Activated naive CD8-positive, alpha-beta T cell treated with anti-CD3 and anti-CD28 coated beads, Interleukin-2, amount 10 ng/mL, durations not matched to agents 7 days and 5 days (primary cell): Measurements from ENCODE around the gene ATP11A. TPM values are rescaled to one million over a fixed set of nuclear protein-coding genes. Genes with fewer than 3 reads are reported as not detected.

Experiments
- ATAC-seq: fragments of 150-1000 bp; cut with Tn5 transposase; one replicate; pipeline ENCODE4 v1.10.0; 2021; ENCODE audit warnings: low read depth, moderate library complexity
- POLR2A ChIA-PET: fragments of 350-600 bp; sonication (Branson Sonifier 250); formaldehyde crosslinking; loops from one replicate; lab custom pipeline; 2021; ENCODE audit warnings: antibody characterized with exemption; lab: Charles Lee
- DNase-seq: peaks from one replicate; pipeline ENCODE4 v3.0.0; 2021
- H3K27ac Mint-ChIP-seq: one replicate; pipeline ENCODE4 v1.8.0; 2022; ENCODE audit warnings: mild to moderate bottlenecking, mixed read lengths
- H3K27me3 Mint-ChIP-seq: one replicate; pipeline ENCODE4 v1.8.0; 2022; ENCODE audit warnings: mild to moderate bottlenecking, moderate library complexity, mixed read lengths
- H3K36me3 Mint-ChIP-seq: one replicate; pipeline ENCODE4 v1.8.0; 2021; ENCODE audit warnings: mild to moderate bottlenecking, mixed read lengths
- H3K4me1 Mint-ChIP-seq: one replicate; pipeline ENCODE4 v1.8.0; 2021; ENCODE audit warnings: mixed read lengths
- H3K4me3 Mint-ChIP-seq: one replicate; pipeline ENCODE4 v1.8.0; 2022; ENCODE audit warnings: mild to moderate bottlenecking, moderate library complexity, mixed read lengths
- H3K9me3 Mint-ChIP-seq: one replicate; pipeline ENCODE4 v1.8.0; 2021; ENCODE audit warnings: mixed read lengths
- total RNA-seq, 2 experiments: library from RNA; stranded (reverse); gene quantifications; one replicate each; pipeline ENCODE4 v1.2.3, GENCODE V29; 2021

The ATP11A gene
- total RNA-seq, 2 experiments from 2014 or later = 36.5 to 38.2 TPM

GRCh38 chr13:112748947-112749735, 59.3 kb downstream of the ATP11A start:
- Mint-ChIP-seq H3K4me3 (no peak overlapping the region), H3K9me3 (no peaks in the 10 kb centered on the region), H3K27ac (no peak overlapping the region), H3K27me3 (no peaks in the 10 kb centered on the region), H3K36me3 (no peaks in the 10 kb centered on the region), H3K4me1 (peaks cover 10% of the 10 kb centered on the region)
- ATAC-seq = no peak
- POLR2A ChIA-PET = no interaction called here
- DNase-seq = no peak

GRCh38 chr13:112750570-112750969, 60.7 kb downstream of the ATP11A start:
- Mint-ChIP-seq H3K36me3 (no peaks in the 10 kb centered on the region), H3K9me3 (no peaks in the 10 kb centered on the region), H3K4me3 (no peak overlapping the region), H3K27ac (no peak overlapping the region), H3K27me3 (no peaks in the 10 kb centered on the region), H3K4me1 (peaks cover 10% of the 10 kb centered on the region)
- POLR2A ChIA-PET = no interaction called here
- ATAC-seq (no peak), DNase-seq (no peak)

- no peaks in the 10 kb centered on the region for H3K36me3 Mint-ChIP-seq
- no peaks in the 10 kb centered on the region for H3K9me3 Mint-ChIP-seq
- peaks cover 10% of the 10 kb centered on the region for H3K4me1 Mint-ChIP-seq
- DNase-seq (no peak), ATAC-seq (no peak)
- POLR2A ChIA-PET = no interaction called here
- no peak overlapping the region for H3K27ac Mint-ChIP-seq
- no peak overlapping the region for H3K4me3 Mint-ChIP-seq
- no peaks in the 10 kb centered on the region for H3K27me3 Mint-ChIP-seq
These were observed 61.8 kb downstream of the ATP11A start for GRCh38 chr13:112751617-112752016.

GRCh38 chr13:112752211-112752610, 62.4 kb downstream of the ATP11A start:
- Mint-ChIP-seq H3K4me3 (no peak overlapping the region), H3K9me3 (no peaks in the 10 kb centered on the region), H3K4me1 (peaks cover 10% of the 10 kb centered on the region), H3K27ac (no peak overlapping the region), H3K27me3 (no peaks in the 10 kb centered on the region), H3K36me3 (no peaks in the 10 kb centered on the region)
- POLR2A ChIA-PET = no interaction called here
- DNase-seq = no peak
- no peak for ATAC-seq

GRCh38 chr13:112752711-112753541, 63.1 kb downstream of the ATP11A start:
- peak; percentile 79 for ATAC-seq
- Mint-ChIP-seq H3K9me3 (no peaks in the 10 kb centered on the region), H3K27ac (no peak overlapping the region), H3K27me3 (no peaks in the 10 kb centered on the region), H3K36me3 (no peaks in the 10 kb centered on the region), H3K4me1 (peaks cover 10% of the 10 kb centered on the region), H3K4me3 (no peak overlapping the region)
- POLR2A ChIA-PET = no interaction called here
- no peak for DNase-seq

- ATAC-seq = no peak
- Mint-ChIP-seq H3K4me3 (no peak overlapping the region), H3K4me1 (peaks cover 13% of the 10 kb centered on the region), H3K9me3 (no peaks in the 10 kb centered on the region), H3K27ac (no peak overlapping the region), H3K27me3 (no peaks in the 10 kb centered on the region), H3K36me3 (no peaks in the 10 kb centered on the region)
- POLR2A ChIA-PET = no interaction called here
- DNase-seq = no peak
These were observed 64.0 kb downstream of the ATP11A start for GRCh38 chr13:112753833-112754232.

- Mint-ChIP-seq H3K27me3 (no peaks in the 10 kb centered on the region), H3K9me3 (no peaks in the 10 kb centered on the region), H3K4me3 (no peak overlapping the region), H3K27ac (no peak overlapping the region), H3K4me1 (peaks cover 18% of the 10 kb centered on the region), H3K36me3 (no peaks in the 10 kb centered on the region)
- ATAC-seq (no peak), DNase-seq (no peak)
- POLR2A ChIA-PET = no interaction called here
These were observed 64.6 kb downstream of the ATP11A start for GRCh38 chr13:112754281-112755025.

- H3K27ac Mint-ChIP-seq = no peak overlapping the region
- DNase-seq (no peak), ATAC-seq (no peak)
- H3K4me3 Mint-ChIP-seq = no peak overlapping the region
- H3K4me1 Mint-ChIP-seq = peaks cover 18% of the 10 kb centered on the region
- POLR2A ChIA-PET = no interaction called here
- no peaks in the 10 kb centered on the region for H3K27me3 Mint-ChIP-seq
- H3K9me3 Mint-ChIP-seq = no peaks in the 10 kb centered on the region
- no peaks in the 10 kb centered on the region for H3K36me3 Mint-ChIP-seq
These were observed 65.5 kb downstream of the ATP11A start for GRCh38 chr13:112755331-112755730.

GRCh38 chr13:112756081-112756480, 66.2 kb downstream of the ATP11A start:
- POLR2A ChIA-PET = no interaction called here
- H3K36me3 Mint-ChIP-seq = no peaks in the 10 kb centered on the region
- DNase-seq = no peak
- no peak for ATAC-seq
- no peaks in the 10 kb centered on the region for H3K9me3 Mint-ChIP-seq
- no peaks in the 10 kb centered on the region for H3K27me3 Mint-ChIP-seq
- H3K4me3 Mint-ChIP-seq = no peak overlapping the region
- H3K27ac Mint-ChIP-seq = no peak overlapping the region
- H3K4me1 Mint-ChIP-seq = peaks cover 18% of the 10 kb centered on the region

GRCh38 chr13:112756511-112756966, 66.7 kb downstream of the ATP11A start:
- no peak overlapping the region for H3K4me3 Mint-ChIP-seq
- ATAC-seq = no peak
- H3K27ac Mint-ChIP-seq = no peak overlapping the region
- no peaks in the 10 kb centered on the region for H3K9me3 Mint-ChIP-seq
- H3K4me1 Mint-ChIP-seq = peaks cover 18% of the 10 kb centered on the region
- POLR2A ChIA-PET = no interaction called here
- no peaks in the 10 kb centered on the region for H3K36me3 Mint-ChIP-seq
- H3K27me3 Mint-ChIP-seq = no peaks in the 10 kb centered on the region
- DNase-seq = no peak

GRCh38 chr13:112756967-112757758, 67.3 kb downstream of the ATP11A start:
- H3K27ac Mint-ChIP-seq = no peak overlapping the region
- POLR2A ChIA-PET = no interaction called here
- ATAC-seq = no peak
- no peak overlapping the region for H3K4me3 Mint-ChIP-seq
- peaks cover 18% of the 10 kb centered on the region for H3K4me1 Mint-ChIP-seq
- no peak for DNase-seq
- no peaks in the 10 kb centered on the region for H3K36me3 Mint-ChIP-seq
- H3K27me3 Mint-ChIP-seq = no peaks in the 10 kb centered on the region
- H3K9me3 Mint-ChIP-seq = no peaks in the 10 kb centered on the region

GRCh38 chr13:112757759-112758086, 67.9 kb downstream of the ATP11A start:
- no peak for DNase-seq
- H3K27me3 Mint-ChIP-seq = no peaks in the 10 kb centered on the region
- no peak for ATAC-seq
- no peaks in the 10 kb centered on the region for H3K36me3 Mint-ChIP-seq
- POLR2A ChIA-PET = no interaction called here
- H3K9me3 Mint-ChIP-seq = no peaks in the 10 kb centered on the region
- H3K27ac Mint-ChIP-seq = no peak overlapping the region
- peaks cover 17% of the 10 kb centered on the region for H3K4me1 Mint-ChIP-seq
- no peak overlapping the region for H3K4me3 Mint-ChIP-seq

GRCh38 chr13:112759053-112759452, 69.2 kb downstream of the ATP11A start:
- no peak overlapping the region for H3K27ac Mint-ChIP-seq
- no peaks in the 10 kb centered on the region for H3K36me3 Mint-ChIP-seq
- H3K9me3 Mint-ChIP-seq = no peaks in the 10 kb centered on the region
- ATAC-seq (no peak), DNase-seq (no peak)
- peaks cover 8% of the 10 kb centered on the region for H3K4me1 Mint-ChIP-seq
- POLR2A ChIA-PET = no interaction called here
- H3K4me3 Mint-ChIP-seq = no peak overlapping the region
- no peaks in the 10 kb centered on the region for H3K27me3 Mint-ChIP-seq
